ENCODE measurements around the gene VPREB1.
"Not testable (repeated sequence)": the region's sequence is repeated elsewhere in the genome, so short reads cannot be mapped to it uniquely, and the experiment has no call there.

VPREB1 gene

GRCh38 chr22:22207845-22208564, 36.6 kb upstream of the VPREB1 start:
- Histone ChIP-seq H3K4me3 (no peak overlapping the region), H3K27ac (no peak overlapping the region)
- DNase-seq (ENCODE audit: low spot score): no peak
- no peak for TF ChIP-seq CTCF (IDR thresholded peaks at IDR 0.05)

- TF ChIP-seq CTCF (IDR thresholded peaks at IDR 0.05): no peak
- no peak for DNase-seq (ENCODE audit: low spot score)
- H3K4me3 ChIP-seq: no peak overlapping the region
- no peak overlapping the region for H3K27ac ChIP-seq
These were observed 35.9 kb upstream of the VPREB1 start for GRCh38 chr22:22208652-22209051.

- not testable (repeated sequence) for DNase-seq (ENCODE audit: low spot score); H3K27ac ChIP-seq; H3K4me3 ChIP-seq
These were observed 35.4 kb upstream of the VPREB1 start for GRCh38 chr22:22209080-22209640.

GRCh38 chr22:22210375-22210774, 34.2 kb upstream of the VPREB1 start:
- DNase-seq (ENCODE audit: low spot score): no peak
- no peak for TF ChIP-seq CTCF (IDR thresholded peaks at IDR 0.05)
- Histone ChIP-seq H3K27ac (no peak overlapping the region), H3K4me3 (no peak overlapping the region)

- no peak for DNase-seq (ENCODE audit: low spot score)
- H3K4me3 ChIP-seq: no peak overlapping the region
- TF ChIP-seq CTCF (IDR thresholded peaks at IDR 0.05): no peak
These were observed 33.4 kb upstream of the VPREB1 start for GRCh38 chr22:22210889-22211833.

GRCh38 chr22:22213231-22213630, 31.4 kb upstream of the VPREB1 start:
- no peak for DNase-seq (ENCODE audit: low spot score)
- H3K4me3 ChIP-seq: no peak overlapping the region
- no peak for TF ChIP-seq CTCF (IDR thresholded peaks at IDR 0.05)
- H3K27ac ChIP-seq: no peak overlapping the region

More at GRCh38 chr22:22210889-22211833, 33.4 kb upstream of the VPREB1 start:
- no peak overlapping the region for H3K27ac ChIP-seq

- no peak overlapping the region for H3K27ac ChIP-seq
- TF ChIP-seq CTCF (IDR thresholded peaks at IDR 0.05): no peak
- DNase-seq (ENCODE audit: low spot score): no peak
- no peak overlapping the region for H3K4me3 ChIP-seq
These were observed 29.7 kb upstream of the VPREB1 start for GRCh38 chr22:22214819-22215329.
